GM23248 (cell line): ENCODE results near the gene SLC35F2.

Experiments used
- EZH2 ChIP-seq: fragments of 200-600 bp; sonication (generic); IDR thresholded peaks from 2 replicates; pipeline ENCODE4 v1.6.1; 2018; ENCODE audit warnings: antibody characterized with exemption, mild to moderate bottlenecking; ENCODE audit not compliant: insufficient read depth, poor library complexity, severe bottlenecking
- EZH2phosphoT487 ChIP-seq: fragments of 200-600 bp; sonication (generic); IDR thresholded peaks from 2 replicates; pipeline ENCODE4 v1.6.1; 2018; ENCODE audit warnings: antibody characterized with exemption, moderate library complexity, mild to moderate bottlenecking, low read depth; ENCODE audit not compliant: insufficient read depth

DNA sequence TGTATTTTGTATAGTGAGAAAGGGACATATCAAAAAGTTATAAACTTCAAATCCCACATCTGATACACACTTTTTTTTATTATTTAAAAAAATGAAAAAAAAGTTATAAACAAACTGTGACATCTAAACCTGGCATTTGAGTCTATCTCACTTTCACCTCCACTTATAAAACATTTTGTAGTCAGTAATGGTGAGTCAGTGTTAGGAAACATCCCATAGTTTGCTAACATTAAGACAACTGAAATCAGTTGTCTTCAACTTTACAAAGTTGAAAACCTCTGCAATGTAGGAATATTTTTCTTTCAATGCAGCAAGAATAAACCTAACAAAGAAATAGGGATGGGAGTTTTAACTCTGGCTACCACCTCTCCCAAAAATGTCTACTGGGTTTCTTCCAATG, 47.7 kb downstream of the SLC35F2 start:
- TF ChIP-seq EZH2 (no peak), EZH2phosphoT487 (no peak)
